ENCODE results near the gene ATXN3. TPM values are rescaled to one million over a fixed set of nuclear protein-coding genes. Genes with fewer than 3 reads are reported as not detected.

Gene ATXN3
- total RNA-seq, 1 donor from 2014 or later: 37.8 TPM

GRCh38 chr14:92022036-92022435, 84.3 kb downstream of the ATXN3 start:
- Histone ChIP-seq H3K9me3 (no peaks in the 10 kb centered on the region), H3K4me1 (no peaks in the 10 kb centered on the region), H3K36me3 (peaks cover 0 to 21% of the 10 kb centered on the region in 2 donors), H3K27me3 (no peaks in the 10 kb centered on the region), H3K4me3 (no peak overlapping the region), H3K27ac (no peak overlapping the region)
- DNase-seq (ENCODE audit: extremely low spot score in 2 of 2): no peak
- TF ChIP-seq CTCF (IDR thresholded peaks at IDR 0.05): no peak
- TF ChIP-seq POLR2AphosphoS5 (IDR thresholded peaks at IDR 0.05; ENCODE audit: insufficient read depth in 1 of 2, low read depth in 1 of 2): no peak
- no peak for TF ChIP-seq POLR2A (IDR thresholded peaks at IDR 0.05)
- intact Hi-C loops (cut with DNase I): no loop called here

DNA sequence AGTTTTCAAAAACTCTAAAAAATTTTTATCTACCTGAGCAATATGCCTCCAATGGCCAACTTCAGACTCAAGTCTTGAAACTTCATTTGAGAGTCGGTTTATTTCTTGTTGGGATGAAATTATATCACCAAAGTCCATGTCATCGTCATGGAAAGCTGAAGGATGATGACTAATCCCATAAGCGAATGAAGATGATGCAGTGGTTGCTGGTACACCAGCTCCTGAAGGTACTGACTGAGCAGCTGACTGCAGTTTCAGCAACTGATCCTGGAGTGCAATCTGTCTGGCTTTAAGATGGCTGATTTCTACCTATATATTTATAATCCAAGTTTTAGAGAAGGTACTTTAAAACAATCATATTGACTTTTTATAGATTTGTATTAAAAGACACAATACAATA, 84.9 kb downstream of the ATXN3 start:
- intact Hi-C loops (cut with DNase I): no loop called here
- H3K36me3 ChIP-seq: peaks cover 0 to 22% of the 10 kb centered on the region in 2 donors

GRCh38 chr14:92014040-92014439, 92.3 kb downstream of the ATXN3 start:
- Histone ChIP-seq H3K4me3 (no peak overlapping the region), H3K9me3 (no peaks in the 10 kb centered on the region), H3K27ac (no peak overlapping the region), H3K27me3 (no peaks in the 10 kb centered on the region), H3K4me1 (no peaks in the 10 kb centered on the region), H3K36me3 (peaks cover 0 to 56% of the 10 kb centered on the region in 2 donors)
- TF ChIP-seq POLR2A (IDR thresholded peaks at IDR 0.05): no peak
- no peak for TF ChIP-seq POLR2AphosphoS5 (IDR thresholded peaks at IDR 0.05; ENCODE audit: insufficient read depth in 1 of 2, low read depth in 1 of 2)
- TF ChIP-seq CTCF (IDR thresholded peaks at IDR 0.05): no peak
- DNase-seq (ENCODE audit: extremely low spot score in 2 of 2): no peak
- intact Hi-C loops (cut with DNase I): no loop called here

More for the DNA sequence above, 84.9 kb downstream of the ATXN3 start:
- no peak for DNase-seq (ENCODE audit: extremely low spot score in 2 of 2)
- Histone ChIP-seq H3K27me3 (no peaks in the 10 kb centered on the region), H3K27ac (no peak overlapping the region), H3K9me3 (no peaks in the 10 kb centered on the region), H3K4me1 (no peaks in the 10 kb centered on the region), H3K4me3 (no peak overlapping the region)
- TF ChIP-seq CTCF (IDR thresholded peaks at IDR 0.05): no peak
- no peak for TF ChIP-seq POLR2A (IDR thresholded peaks at IDR 0.05)
- TF ChIP-seq POLR2AphosphoS5 (IDR thresholded peaks at IDR 0.05; ENCODE audit: insufficient read depth in 1 of 2, low read depth in 1 of 2): no peak

- no peaks in the 10 kb centered on the region for H3K27me3 ChIP-seq
- TF ChIP-seq CTCF (IDR thresholded peaks at IDR 0.05): no peak
- TF ChIP-seq POLR2AphosphoS5 (IDR thresholded peaks at IDR 0.05; ENCODE audit: insufficient read depth in 1 of 2, low read depth in 1 of 2): no peak
- no peak for TF ChIP-seq POLR2A (IDR thresholded peaks at IDR 0.05)
- no peak for DNase-seq (ENCODE audit: extremely low spot score in 2 of 2)
- H3K36me3 ChIP-seq: peaks cover 0 to 58% of the 10 kb centered on the region in 2 donors
- no peaks in the 10 kb centered on the region for H3K9me3 ChIP-seq
- no peaks in the 10 kb centered on the region for H3K4me1 ChIP-seq
- intact Hi-C loops (cut with DNase I): no loop called here
- H3K4me3 ChIP-seq: no peak overlapping the region
- no peak overlapping the region for H3K27ac ChIP-seq
Observed at GRCh38 chr14:92012121-92012748, 94.1 kb downstream of the ATXN3 start.

DNA sequence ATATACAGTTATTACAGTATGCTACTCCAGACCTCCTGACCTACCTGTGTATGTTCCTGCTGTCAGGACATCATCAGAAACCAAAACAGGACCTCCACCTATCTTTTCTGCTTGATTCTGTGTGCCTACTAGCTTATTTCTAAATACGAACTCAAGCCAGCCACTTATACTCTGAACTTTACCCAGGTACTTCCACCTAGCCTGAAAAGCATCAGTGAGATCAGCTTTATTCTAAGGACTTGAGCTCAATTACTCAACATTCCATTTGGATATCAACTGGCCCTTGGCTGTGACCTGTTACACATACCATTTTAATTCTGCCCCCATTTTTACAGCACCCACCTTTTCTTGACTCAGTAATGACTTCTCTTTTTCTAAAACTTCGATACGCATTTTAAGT, 95.7 kb downstream of the ATXN3 start:
- TF ChIP-seq POLR2AphosphoS5 (IDR thresholded peaks at IDR 0.05; ENCODE audit: insufficient read depth in 1 of 2, low read depth in 1 of 2): no peak
- no peak for TF ChIP-seq CTCF (IDR thresholded peaks at IDR 0.05)
- TF ChIP-seq POLR2A (IDR thresholded peaks at IDR 0.05): no peak
- intact Hi-C loops (cut with DNase I): no loop called here
- Histone ChIP-seq H3K27me3 (no peaks in the 10 kb centered on the region), H3K36me3 (peaks cover 0 to 57% of the 10 kb centered on the region in 2 donors), H3K9me3 (no peaks in the 10 kb centered on the region), H3K4me3 (no peak overlapping the region), H3K4me1 (no peaks in the 10 kb centered on the region), H3K27ac (no peak overlapping the region)
- DNase-seq (ENCODE audit: extremely low spot score in 2 of 2): no peak

All from vagina (tissue), 2 donors.